Small intestine (tissue), 7 donors: Measurements from ENCODE around the gene SEMA5A. TPM values are rescaled to one million over a fixed set of nuclear protein-coding genes. Genes with fewer than 3 reads are reported as not detected.

Experiments used
- DNase-seq, 2 donors: peaks; one replicate each; pipeline versions ENCODE4 v3.0.0 to v3.0.0-alpha.2; 2013
- FAIRE-seq: peaks from 2 replicates; lab custom pipeline; 2012; peaks lifted over from hg19 to GRCh38; lab: Jason Lieb, UNC
- H3K27ac ChIP-seq, 3 donors: one replicate each; pipeline ENCODE4 v1.5.1; 2013; ENCODE audit warnings: low read length in 2 of 3, mild to moderate bottlenecking in 2 of 3, control low read depth in 1 of 3, inconsistent platforms in 1 of 3, low read depth in 1 of 3, moderate library complexity in 1 of 3
- H3K27me3 ChIP-seq, 3 donors: one replicate each; pipeline ENCODE4 v1.6.1; 2013; ENCODE audit warnings: low read length in 3 of 3, inconsistent platforms in 1 of 3; ENCODE audit not compliant: control insufficient read depth in 3 of 3, insufficient read depth in 3 of 3
- H3K36me3 ChIP-seq, 3 donors: one replicate each; pipeline ENCODE4 v1.6.1; 2013; ENCODE audit warnings: low read length in 3 of 3, inconsistent platforms in 1 of 3, low read depth in 1 of 3, mild to moderate bottlenecking in 1 of 3, moderate library complexity in 1 of 3; ENCODE audit not compliant: control insufficient read depth in 3 of 3, insufficient read depth in 2 of 3
- H3K4me1 ChIP-seq, 3 donors: one replicate each; pipeline ENCODE4 v1.6.1; 2013; ENCODE audit warnings: low read length in 2 of 3, inconsistent platforms in 1 of 3, low read depth in 1 of 3, mild to moderate bottlenecking in 1 of 3, moderate library complexity in 1 of 3; ENCODE audit not compliant: control insufficient read depth in 3 of 3, insufficient read depth in 2 of 3
- H3K4me3 ChIP-seq, 3 donors: one replicate each; pipeline ENCODE4 v1.5.1; 2013; ENCODE audit warnings: low read length in 3 of 3, control low read depth in 1 of 3, inconsistent platforms in 1 of 3, low read depth in 1 of 3, mild to moderate bottlenecking in 1 of 3, moderate library complexity in 1 of 3
- H3K9me3 ChIP-seq, 2 donors: one replicate each; pipeline ENCODE4 v1.6.1; 2013; ENCODE audit warnings: low read depth in 1 of 2, low read length in 1 of 2; ENCODE audit not compliant: control insufficient read depth in 2 of 2, insufficient read depth in 1 of 2
- WGBS, 3 donors: extraction: QIAGEN DNeasy Blood & Tissue Kit; methylation state at CpG; one replicate each; pipeline ENCODE4 v1.1.7; 2013; 5-methylcytosine and 5-hydroxymethylcytosine counted together
- polyA plus RNA-seq, 4 donors: library from polyadenylated mRNA; stranded (reverse) in 3 of 4; unstranded in 1 of 4; fragments of 200-250 nt in 3 of 4; fragments of 120-200 nt in 1 of 4; gene quantifications; one replicate each; pipeline versions ENCODE4 v1.2.1 to v1.2.3, GENCODE V29; 2013
- donor health status: healthy with polysubstance abuse.
- donor health status: control.
- donor health status: control.
- donor health status: Bipolar disorder and iron deficiency.
- donor health status: healthy.

Gene SEMA5A
- polyA plus RNA-seq, 4 donors, result 0.45 to 11.1 (median 1.2) TPM

DNA sequence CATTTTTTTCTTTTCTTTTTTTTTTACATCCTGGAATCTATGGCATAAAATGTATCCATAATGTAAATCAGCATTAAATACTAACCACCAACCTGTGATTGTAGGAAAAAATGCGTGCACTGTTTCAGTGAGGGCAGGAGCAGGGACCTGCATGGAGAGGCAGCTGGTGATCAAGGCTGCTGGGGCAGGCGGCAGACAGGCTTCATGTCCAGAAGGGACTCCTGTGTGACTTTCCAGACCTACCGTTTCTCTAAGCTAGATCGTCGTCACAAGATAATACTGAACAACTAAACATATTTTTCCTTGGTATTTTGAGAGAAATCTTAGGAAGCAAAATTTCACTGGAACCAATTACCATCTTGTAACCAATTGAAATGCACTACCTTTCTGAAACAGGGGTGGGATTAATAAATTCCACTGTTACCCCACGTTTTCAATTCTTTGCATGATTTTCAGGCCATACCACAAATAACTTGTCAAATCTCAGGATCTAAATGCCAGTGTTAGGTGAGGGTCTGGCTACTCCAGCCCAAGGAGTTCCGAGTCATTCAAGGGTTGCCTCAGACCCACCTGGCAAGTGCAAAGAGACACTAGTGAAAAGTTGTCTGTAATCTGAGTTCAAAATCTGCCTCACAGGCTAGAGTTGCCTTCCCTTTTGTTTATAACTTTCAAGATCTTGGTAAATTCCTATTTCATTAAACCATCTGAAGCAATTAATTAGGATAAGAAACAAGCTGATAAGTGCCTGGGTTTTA lies 198.2 kb downstream of the SEMA5A start:
- WGBS, 3 donors, result 82 to 84% (median 83%) methylated on average over 7 of the region's 7 CpGs
- no peaks in the 10 kb centered on the region for H3K27me3 ChIP-seq
- H3K36me3 ChIP-seq, result peaks cover 0 to 3% (median 0%) of the 10 kb centered on the region in 3 donors
- H3K4me1 ChIP-seq, result peaks cover 0 to 8% (median 3%) of the 10 kb centered on the region in 3 donors
- peak overlapping the region in 1 of 3 donors; percentile 36 for H3K27ac ChIP-seq
- no peak overlapping the region for H3K4me3 ChIP-seq
- no peak for DNase-seq
- peaks cover 0 to 4% of the 10 kb centered on the region in 2 donors for H3K9me3 ChIP-seq
- no peak for FAIRE-seq

GRCh38 chr5:9347032-9347431 lies 198.8 kb downstream of the SEMA5A start:
- Histone ChIP-seq H3K9me3 (peaks cover 0 to 4% of the 10 kb centered on the region in 2 donors), H3K4me3 (no peak overlapping the region), H3K27me3 (no peaks in the 10 kb centered on the region), H3K4me1 (peaks cover 0 to 8% (median 3%) of the 10 kb centered on the region in 3 donors), H3K36me3 (peaks cover 0 to 3% (median 0%) of the 10 kb centered on the region in 3 donors), H3K27ac (no peak overlapping the region)
- FAIRE-seq (no peak), DNase-seq (no peak)
- 83 to 94% (median 87%) methylated on average over 3 of the region's 3 CpGs for WGBS, 3 donors

- FAIRE-seq (no peak), DNase-seq (no peak)
- Histone ChIP-seq H3K36me3 (peaks cover 0 to 3% (median 0%) of the 10 kb centered on the region in 3 donors), H3K9me3 (peaks cover 0 to 4% of the 10 kb centered on the region in 2 donors), H3K27me3 (no peaks in the 10 kb centered on the region), H3K27ac (no peak overlapping the region), H3K4me1 (peaks cover 0 to 8% (median 3%) of the 10 kb centered on the region in 3 donors), H3K4me3 (no peak overlapping the region)
- WGBS, 3 donors, result 79 to 96% (median 95%) methylated on average over 1 of the region's 1 CpG
Measured at GRCh38 chr5:9344751-9345240, 201.1 kb downstream of the SEMA5A start.

DNA sequence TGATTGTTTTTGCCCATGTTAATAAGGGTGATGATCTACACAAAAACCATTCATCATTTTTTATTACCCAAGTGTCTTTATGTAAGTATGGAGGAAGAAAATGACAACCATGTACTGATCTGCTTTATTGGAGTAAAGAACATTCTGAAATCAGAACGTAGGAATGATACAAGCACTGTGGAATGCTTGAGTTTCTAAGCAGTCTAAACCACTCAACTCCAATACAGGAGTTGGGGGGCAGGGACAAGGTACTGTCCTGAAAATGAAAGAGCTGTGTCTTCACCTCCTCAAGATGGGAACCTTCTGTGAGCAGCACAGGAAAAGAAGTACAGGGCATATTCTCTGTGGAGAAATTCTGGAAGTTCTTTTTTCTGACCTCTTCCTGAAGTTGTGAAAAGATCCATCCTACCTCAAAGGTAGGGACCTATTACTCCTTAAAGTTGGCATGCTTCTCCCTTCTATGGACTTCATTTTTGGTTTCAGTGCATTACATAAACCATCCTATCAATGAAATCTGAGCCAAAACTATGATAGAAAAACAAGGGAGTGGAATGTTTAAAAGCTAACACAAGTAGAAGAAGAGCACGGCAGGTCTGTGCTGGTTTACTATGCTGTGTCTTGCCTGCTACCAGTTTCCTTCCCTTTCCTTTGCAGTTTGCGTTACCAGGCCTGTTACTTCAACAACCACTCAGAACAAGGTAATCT lies 202.6 kb downstream of the SEMA5A start:
- Histone ChIP-seq H3K27ac (no peak overlapping the region), H3K36me3 (peaks cover 0 to 3% (median 0%) of the 10 kb centered on the region in 3 donors), H3K27me3 (no peaks in the 10 kb centered on the region), H3K9me3 (peaks cover 0 to 4% of the 10 kb centered on the region in 2 donors), H3K4me1 (peaks cover 0 to 4% (median 0%) of the 10 kb centered on the region in 3 donors), H3K4me3 (no peak overlapping the region)
- WGBS, 3 donors, result 65 to 66% (median 66%) methylated on average over 3 of the region's 3 CpGs
- FAIRE-seq (no peak), DNase-seq (no peak)

GRCh38 chr5:9342161-9342787 lies 203.6 kb downstream of the SEMA5A start:
- WGBS, 3 donors, result 81 to 92% (median 81%) methylated on average over 6 of the region's 6 CpGs
- Histone ChIP-seq H3K36me3 (peaks cover 0 to 3% (median 0%) of the 10 kb centered on the region in 3 donors), H3K9me3 (peaks cover 0 to 4% of the 10 kb centered on the region in 2 donors), H3K27me3 (no peaks in the 10 kb centered on the region), H3K4me3 (no peak overlapping the region), H3K27ac (no peak overlapping the region), H3K4me1 (no peaks in the 10 kb centered on the region)
- no peak for DNase-seq
- no peak for FAIRE-seq

DNA sequence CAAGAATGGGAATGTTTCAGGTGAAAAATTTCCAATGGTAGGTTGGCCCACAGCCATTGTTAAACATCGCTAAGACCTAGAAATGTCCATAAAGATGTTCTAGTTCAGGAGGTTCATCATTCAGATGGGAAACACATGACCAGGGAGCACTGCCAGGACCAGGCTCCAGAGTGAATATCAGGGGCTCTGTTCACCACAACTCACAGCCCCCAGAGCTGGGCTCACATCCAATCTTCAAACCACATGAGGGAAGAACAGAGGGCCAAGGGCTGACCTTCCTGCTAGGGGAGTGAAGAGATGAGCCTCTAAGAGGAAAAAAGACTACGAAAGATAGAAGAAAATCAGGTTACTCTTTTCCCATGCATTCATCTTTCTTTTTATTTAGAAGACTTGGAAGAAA lies 205.8 kb downstream of the SEMA5A start:
- Histone ChIP-seq H3K4me1 (no peaks in the 10 kb centered on the region), H3K27me3 (no peaks in the 10 kb centered on the region), H3K36me3 (no peaks in the 10 kb centered on the region), H3K9me3 (no peaks in the 10 kb centered on the region), H3K4me3 (no peak overlapping the region), H3K27ac (no peak overlapping the region)
- 87 to 94% (median 92%) methylated on average over 2 of the region's 2 CpGs for WGBS, 3 donors
- DNase-seq, result no peak
- no peak for FAIRE-seq

DNA sequence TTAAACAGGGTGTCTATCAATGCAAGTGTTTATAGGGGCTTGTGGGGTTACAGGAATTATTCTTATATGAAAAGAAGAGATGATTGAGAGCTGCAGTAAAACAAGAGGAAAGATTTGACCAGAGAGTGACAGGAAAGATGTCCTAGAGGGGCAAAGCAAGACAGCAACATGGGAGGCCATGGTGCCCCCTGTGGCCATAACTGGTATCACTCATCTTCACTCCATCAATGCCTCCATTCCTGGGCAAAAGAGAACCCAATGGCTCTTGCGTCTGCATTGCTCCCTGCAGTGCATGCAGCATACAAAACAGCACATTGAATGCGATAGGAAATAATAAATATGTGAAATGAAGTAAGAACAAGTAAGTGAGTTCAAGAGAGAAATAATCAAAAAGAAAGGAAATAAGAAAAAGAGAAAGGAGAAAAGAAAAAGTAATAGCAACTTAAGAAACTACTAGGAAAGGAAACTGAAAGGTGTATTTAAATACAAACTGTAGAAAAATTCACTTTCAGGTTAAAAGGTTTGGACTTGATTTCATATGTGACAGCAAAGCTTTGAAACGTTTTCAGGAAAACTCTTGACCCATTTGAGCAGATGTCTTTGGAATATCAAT lies 206.6 kb downstream of the SEMA5A start:
- no peak overlapping the region for H3K27ac ChIP-seq
- H3K4me1 ChIP-seq, result no peaks in the 10 kb centered on the region
- FAIRE-seq (no peak), DNase-seq (no peak)
- H3K4me3 ChIP-seq, result no peak overlapping the region
- H3K27me3 ChIP-seq, result no peaks in the 10 kb centered on the region
- H3K9me3 ChIP-seq, result no peaks in the 10 kb centered on the region
- WGBS, 3 donors, result 77 to 82% (median 81%) methylated on average over 3 of the region's 3 CpGs
- no peaks in the 10 kb centered on the region for H3K36me3 ChIP-seq

GRCh38 chr5:9338796-9339195 lies 207.1 kb downstream of the SEMA5A start:
- FAIRE-seq (no peak), DNase-seq (no peak)
- WGBS, 3 donors, result 66 to 89% (median 78%) methylated on average over 4 of the region's 4 CpGs
- H3K27me3 ChIP-seq, result no peaks in the 10 kb centered on the region
- H3K4me3 ChIP-seq, result no peak overlapping the region
- no peak overlapping the region for H3K27ac ChIP-seq
- H3K9me3 ChIP-seq, result no peaks in the 10 kb centered on the region
- H3K36me3 ChIP-seq, result no peaks in the 10 kb centered on the region
- H3K4me1 ChIP-seq, result no peaks in the 10 kb centered on the region
